GM10248 (cell line): ENCODE data around the gene PASK.

Experiments used
- CTCF ChIA-PET: fragments of 300-600 bp; sonication (Branson Sonifier 250); formaldehyde crosslinking; extraction: SDS; loops from one replicate; lab custom pipeline; 2021; ENCODE audit warnings: antibody characterized with exemption; lab: Yijun Ruan, JAX
- POLR2A ChIA-PET: fragments of 350-650 bp; sonication (Branson Sonifier 250); formaldehyde crosslinking; extraction: SDS; loops from one replicate; lab custom pipeline; 2020; ENCODE audit warnings: antibody characterized with exemption; lab: Yijun Ruan, JAX
- DNase-seq: peaks from one replicate; pipeline ENCODE4 v3.0.0; 2012; ENCODE audit errors: extremely low spot score
- TF ChIP-seq, protein P1 (sequence below): IDR thresholded peaks from 2 replicates; pipeline ENCODE4 v1.5.1; 2012; ENCODE audit warnings: mild to moderate bottlenecking, low read depth; ENCODE audit errors: extremely low read depth, missing control alignments, control extremely low read depth

The PASK gene

DNA sequence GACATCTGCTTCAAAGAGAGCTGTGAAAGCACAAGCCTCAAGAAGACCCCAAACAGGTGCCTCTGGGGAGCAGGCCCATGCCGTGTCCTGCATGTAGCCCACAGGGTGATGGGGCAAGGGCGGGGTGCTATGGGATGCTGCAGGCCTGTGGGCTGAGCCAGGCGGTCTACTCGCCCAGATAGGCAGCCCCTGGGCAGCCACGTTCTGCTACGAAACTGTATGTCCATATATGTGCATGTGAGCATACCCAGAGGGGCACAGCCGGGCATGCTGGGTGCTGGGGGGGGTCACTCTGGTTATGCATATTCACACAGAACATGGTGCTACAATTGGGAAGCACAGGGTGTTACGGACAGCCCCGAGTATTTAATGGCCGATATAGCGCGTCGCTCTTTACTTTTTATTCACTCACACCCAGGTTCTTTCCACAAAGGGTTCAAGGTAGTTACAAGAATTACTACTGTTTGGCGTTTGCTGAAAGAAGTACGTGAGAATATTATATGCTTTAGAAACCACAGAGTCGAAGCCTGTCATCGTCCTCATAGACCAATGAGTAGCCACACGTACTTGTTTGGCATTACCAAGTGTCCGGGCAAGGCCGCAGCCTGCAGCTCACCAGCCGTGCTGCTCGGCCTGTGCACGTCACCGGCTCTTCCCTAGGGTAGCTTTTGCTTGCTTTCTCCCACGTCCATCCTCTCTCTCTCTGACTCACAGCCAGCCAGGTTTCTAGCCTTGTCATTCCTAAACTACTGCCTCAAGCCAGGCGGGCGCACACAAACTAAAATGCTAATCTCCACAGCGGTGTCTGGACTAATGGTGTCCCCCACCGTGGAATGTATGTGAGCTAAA, 61.6 kb downstream of the PASK start:
- ChIA-PET POLR2A (interaction anchor here (1.2 to 1.7 kb wide), 4 partner anchors 12 to 62 kb away, joined by 3 to 8 read pairs (median 5); partner anchors contain the start of genes MTERF4 and PASK), CTCF (interaction anchor here (0.7 to 5.2 kb wide), 5 partner anchors 9 to 173 kb away, joined by 3 to 32 read pairs (median 3); no protein-coding TSS in a partner anchor)
- TF ChIP-seq, protein P1, sequence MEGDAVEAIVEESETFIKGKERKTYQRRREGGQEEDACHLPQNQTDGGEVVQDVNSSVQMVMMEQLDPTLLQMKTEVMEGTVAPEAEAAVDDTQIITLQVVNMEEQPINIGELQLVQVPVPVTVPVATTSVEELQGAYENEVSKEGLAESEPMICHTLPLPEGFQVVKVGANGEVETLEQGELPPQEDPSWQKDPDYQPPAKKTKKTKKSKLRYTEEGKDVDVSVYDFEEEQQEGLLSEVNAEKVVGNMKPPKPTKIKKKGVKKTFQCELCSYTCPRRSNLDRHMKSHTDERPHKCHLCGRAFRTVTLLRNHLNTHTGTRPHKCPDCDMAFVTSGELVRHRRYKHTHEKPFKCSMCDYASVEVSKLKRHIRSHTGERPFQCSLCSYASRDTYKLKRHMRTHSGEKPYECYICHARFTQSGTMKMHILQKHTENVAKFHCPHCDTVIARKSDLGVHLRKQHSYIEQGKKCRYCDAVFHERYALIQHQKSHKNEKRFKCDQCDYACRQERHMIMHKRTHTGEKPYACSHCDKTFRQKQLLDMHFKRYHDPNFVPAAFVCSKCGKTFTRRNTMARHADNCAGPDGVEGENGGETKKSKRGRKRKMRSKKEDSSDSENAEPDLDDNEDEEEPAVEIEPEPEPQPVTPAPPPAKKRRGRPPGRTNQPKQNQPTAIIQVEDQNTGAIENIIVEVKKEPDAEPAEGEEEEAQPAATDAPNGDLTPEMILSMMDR = no peak
- DNase-seq = peak; percentile 66

DNA sequence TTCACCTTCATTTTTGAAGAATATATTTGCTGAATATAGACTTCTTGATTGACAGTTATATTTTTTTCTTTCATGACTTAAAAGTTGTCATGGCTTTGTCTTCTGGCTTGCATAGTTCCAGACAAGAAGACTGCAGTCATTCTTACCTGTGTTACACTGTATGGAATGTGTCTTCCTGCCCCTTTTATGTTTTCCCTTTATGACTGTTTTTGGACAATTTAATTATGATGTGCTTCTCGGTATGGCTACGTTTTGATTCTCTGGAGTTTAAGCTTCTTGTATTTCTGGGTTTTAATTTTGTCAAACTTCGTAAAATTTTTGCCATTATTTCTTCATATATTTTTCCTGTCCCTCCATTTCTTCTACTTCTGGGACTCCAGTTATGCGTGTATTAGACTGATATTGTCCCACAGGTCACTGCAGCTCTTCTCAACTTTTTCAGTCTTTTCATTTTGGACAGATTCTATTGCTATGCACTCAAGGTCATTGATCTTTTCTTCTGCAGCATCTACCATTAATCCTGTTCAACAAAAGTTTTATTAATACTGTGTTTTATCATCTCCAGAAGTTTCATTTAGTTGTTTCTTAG, 64.3 kb downstream of the PASK start:
- CTCF ChIA-PET = interaction anchor here (1.6 kb wide), 1 partner anchor 27 kb away, joined by 3 read pairs; no protein-coding TSS in a partner anchor
- no peak for DNase-seq
- TF ChIP-seq, protein P1 = no peak
- POLR2A ChIA-PET = no interaction called here

DNA sequence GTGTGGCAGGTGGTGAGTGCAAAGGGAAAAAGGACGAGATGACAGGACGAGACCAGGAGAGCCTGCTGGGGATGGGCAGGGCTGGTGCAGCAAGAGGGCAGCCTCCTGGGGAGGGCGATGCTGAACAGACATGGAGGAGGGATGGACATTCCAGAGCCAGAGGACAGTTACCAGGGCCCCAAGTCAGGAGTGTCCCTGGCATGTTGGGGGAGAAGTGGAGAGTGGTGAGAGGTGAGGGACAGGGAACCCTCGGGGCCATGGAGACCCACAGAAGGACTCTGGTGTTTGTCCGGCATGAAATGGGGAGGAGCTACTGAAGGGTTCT, 66.2 kb downstream of the PASK start:
- TF ChIP-seq, protein P1 = no peak
- no peak for DNase-seq
- CTCF ChIA-PET = no interaction called here
- POLR2A ChIA-PET = no interaction called here

- ChIA-PET CTCF (no interaction called here), POLR2A (no interaction called here)
- no peak for DNase-seq
- TF ChIP-seq, protein P1 = no peak
Observed at GRCh38 chr2:241082341-241083090, 66.8 kb downstream of the PASK start.

DNA sequence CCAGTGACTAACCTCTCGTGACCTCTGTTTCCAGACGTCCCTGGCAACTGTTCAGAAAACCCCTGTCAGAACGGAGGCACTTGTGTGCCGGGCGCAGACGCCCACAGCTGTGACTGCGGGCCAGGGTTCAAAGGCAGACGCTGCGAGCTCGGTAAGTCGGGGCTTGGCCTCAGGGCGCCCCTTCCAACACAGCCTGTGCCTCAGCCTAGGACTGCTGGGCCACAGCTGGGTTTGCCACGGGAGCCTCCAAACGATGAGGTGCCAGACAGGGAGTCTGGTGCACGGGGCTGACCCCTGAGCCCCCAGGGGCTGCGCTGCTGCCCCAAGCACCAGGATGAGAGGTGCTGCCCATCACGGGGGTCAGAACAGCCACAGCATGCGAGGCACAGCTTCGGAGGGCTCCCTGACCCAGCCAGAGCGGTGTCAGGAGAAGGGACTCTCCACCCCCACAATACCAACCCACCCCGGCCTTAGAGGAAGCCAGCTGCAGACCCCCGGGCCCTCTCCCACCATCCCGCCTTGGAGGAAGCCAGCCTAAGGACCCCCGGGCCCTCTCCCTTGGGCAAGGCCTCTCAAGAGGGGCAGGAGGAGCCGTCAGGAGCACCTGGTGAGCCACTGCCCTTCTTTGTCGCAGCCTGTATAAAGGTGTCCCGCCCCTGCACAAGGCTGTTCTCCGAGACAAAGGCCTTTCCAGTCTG, 67.5 kb downstream of the PASK start:
- ChIA-PET CTCF (no interaction called here), POLR2A (no interaction called here)
- TF ChIP-seq, protein P1 = no peak
- no peak for DNase-seq

DNA sequence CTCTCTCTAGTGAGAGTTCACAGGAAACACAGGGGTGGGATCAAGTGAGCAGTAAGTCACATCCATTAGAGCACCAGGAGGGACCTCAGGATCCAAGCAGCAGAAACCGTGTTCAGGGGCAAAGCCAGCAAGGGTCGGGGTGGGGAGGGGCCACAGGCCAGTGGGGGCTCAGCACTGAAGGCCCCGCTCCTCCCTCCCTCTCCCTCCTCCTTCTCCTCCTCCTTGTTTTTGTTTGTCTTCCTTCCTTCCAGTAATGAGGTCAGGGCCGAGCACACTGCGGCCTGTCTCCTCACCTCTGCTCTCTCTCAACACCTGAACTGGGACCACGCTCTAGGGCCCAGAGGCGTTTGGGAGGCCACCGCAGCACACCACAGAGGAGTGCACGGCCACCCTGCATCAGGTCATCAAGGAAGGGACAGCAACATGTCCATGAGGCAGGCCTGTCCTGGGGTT, 68.1 kb downstream of the PASK start:
- DNase-seq = no peak
- TF ChIP-seq, protein P1 = no peak
- CTCF ChIA-PET = no interaction called here
- POLR2A ChIA-PET = no interaction called here
